NCI-H2196 treated with DMSO at 0.1 percent for 48 hours (cell line): Measurements from ENCODE around the gene HSPA14.
"Not testable (repeated sequence)": the region's sequence is repeated elsewhere in the genome, so short reads cannot be mapped to it uniquely, and the experiment has no call there.

ENCODE experiments used
- DNase-seq: peaks from one replicate; lab custom pipeline; 2025; ENCODE audit not compliant: unreplicated experiment; lab: John Stamatoyannopoulos, UW

Gene HSPA14

DNA sequence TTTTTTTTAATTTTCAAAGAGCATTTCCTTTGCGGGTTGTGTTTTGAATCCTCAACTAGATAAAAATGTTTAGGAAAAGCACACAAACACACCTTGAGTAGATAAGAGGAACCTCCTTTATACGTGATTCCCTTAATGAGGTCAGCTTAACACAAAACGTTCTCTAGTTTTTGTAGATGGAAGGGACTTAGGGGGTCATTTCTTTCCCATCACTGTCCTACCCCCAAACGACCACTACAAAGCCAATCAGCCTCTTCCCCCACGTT is 41.8 kb downstream of the HSPA14 start:
- no peak for DNase-seq

DNA sequence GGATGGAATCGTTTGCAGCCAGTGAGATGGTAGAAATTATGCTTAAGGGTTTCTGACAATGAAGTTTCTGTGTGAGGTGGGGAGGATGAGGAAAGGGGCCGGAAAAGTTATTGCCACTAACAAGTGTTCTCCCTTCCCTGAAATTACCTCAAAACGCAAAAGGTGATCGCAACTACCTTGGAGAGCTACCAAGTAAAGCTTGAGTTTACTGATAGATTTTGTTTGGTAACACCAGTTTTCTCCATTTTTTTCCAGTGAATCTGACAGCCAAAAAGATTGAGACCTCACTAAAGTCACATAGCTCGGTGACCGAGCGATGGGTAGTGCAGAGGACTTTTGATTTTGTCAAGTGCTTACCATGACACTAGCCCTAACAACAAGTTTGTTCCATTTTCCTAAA is 42.1 kb downstream of the HSPA14 start:
- DNase-seq, result no peak

DNA sequence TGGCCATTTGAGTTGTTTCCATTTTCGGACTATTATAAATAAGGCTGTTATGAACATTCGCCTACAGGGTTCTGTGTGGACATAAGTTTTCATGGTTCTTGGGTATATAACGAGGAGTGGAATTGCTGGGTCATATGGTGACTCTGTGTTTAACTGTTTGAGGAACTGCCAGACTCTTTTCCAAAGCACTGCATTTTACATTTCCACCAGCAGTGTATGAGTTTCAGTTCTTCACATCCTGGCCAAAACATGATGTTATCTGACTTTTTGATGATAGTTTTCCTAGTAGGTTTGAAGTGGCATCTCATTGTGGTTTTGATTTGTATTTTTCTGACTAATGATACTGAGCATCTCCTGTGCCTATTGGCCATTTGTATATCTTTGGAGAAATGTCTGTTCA is 46.0 kb downstream of the HSPA14 start:
- no peak for DNase-seq

DNA sequence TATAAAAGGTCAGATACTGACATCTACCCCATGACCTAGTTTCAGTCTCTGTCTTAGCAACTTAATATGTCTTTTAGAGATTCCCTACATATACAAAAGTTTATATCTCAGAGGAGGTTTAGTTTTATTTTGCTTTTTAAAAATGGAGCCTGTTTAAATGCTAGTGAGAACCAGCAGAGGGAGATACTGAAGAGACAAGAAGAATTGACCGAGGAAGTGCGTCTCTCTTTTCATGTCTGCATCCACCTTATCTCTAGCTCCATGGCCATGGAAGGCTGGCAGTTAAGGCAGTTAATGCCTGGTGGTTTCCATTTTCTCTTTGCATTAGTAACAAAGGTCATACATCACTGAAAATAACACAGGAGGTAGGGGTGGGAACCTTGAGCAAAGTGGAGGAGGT is 51.2 kb downstream of the HSPA14 start:
- DNase-seq, result no peak

GRCh38 chr10:14891151-14891550 is 53.0 kb downstream of the HSPA14 start:
- DNase-seq, result no peak

DNA sequence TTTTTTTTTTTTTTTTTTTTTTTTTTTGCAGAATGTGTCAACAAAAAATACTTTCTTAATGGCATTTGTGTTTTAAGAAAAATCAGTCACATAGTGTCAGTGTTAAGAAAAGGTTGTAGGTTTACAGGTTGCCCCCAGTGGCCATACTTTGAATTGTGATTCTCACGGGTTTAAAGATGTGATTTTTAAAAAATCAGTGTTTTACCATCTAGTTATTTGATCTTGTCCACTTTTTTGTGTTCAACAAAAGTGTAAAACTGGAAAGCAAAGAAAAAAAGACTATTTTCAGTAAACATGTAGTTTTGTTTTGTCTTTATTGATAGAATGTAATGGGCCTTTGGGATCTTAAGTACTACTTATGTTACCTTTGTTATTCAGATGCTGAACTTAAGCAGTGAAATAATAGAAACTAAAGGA is 66.2 kb downstream of the HSPA14 start:
- no peak for DNase-seq

- DNase-seq, result no peak
These were observed 66.8 kb downstream of the HSPA14 start for GRCh38 chr10:14904864-14905263.

GRCh38 chr10:14905890-14906289 is 67.8 kb downstream of the HSPA14 start:
- no peak for DNase-seq

DNA sequence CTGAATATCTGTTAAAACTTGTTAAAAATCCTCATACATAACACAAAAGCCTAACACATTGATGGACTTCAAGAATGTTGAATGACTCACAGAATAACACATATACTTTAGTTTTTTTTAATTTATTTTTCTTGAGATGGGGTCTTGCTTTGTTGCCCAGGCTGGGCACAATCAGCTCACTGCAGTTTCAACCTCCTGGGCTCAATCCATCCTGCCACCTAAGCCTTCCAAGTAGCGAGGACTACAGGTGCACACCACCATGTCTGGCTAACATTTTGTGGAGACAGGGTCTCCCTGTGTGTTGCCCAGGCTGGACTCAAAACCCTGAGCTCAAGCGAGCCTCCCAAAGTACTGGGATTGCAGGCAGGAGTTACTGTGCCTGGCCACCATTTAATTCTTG is 68.7 kb downstream of the HSPA14 start:
- no peak for DNase-seq

DNA sequence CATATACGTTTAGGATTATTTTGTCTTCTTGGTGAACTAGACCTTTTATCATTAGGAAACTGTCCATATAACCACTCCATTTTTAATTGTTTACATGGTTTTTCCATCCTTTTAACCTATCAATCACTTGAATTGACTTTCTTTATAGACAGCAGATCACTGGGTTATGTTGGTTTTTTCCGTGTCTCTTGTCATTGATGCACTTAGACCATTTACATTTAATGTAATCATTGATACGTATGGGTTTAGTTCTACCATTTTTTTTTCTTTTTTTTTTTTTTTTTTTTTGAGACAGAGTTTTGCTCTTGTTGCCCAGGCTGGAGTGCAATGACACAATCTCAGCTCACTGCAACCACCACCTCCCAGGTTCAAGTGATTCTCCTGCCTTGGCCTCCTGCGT is 69.5 kb downstream of the HSPA14 start:
- DNase-seq, result not testable (repeated sequence)

- no peak for DNase-seq
These were observed 71.0 kb downstream of the HSPA14 start for GRCh38 chr10:14909101-14909500.

DNA sequence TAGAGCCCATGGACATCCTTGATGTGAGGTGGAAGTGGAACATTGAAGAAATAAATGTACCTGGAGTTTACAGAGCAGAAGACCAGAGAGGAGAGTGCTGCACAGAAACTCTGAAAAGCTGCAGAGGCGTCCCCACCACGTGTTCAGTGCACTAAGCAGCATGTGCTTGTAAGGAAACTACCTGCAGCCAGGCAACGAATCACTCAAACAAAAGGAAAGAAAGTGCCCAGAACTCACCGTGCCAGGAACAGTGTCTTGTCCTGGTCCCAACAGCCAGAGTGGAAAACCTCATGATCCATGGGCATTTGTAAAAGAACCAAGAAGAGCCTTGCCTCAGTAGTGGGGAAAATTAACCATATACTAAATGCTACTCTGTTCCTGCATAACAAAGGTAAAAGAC is 72.8 kb downstream of the HSPA14 start:
- DNase-seq, result no peak

GRCh38 chr10:14911801-14912200 is 73.7 kb downstream of the HSPA14 start:
- no peak for DNase-seq

DNA sequence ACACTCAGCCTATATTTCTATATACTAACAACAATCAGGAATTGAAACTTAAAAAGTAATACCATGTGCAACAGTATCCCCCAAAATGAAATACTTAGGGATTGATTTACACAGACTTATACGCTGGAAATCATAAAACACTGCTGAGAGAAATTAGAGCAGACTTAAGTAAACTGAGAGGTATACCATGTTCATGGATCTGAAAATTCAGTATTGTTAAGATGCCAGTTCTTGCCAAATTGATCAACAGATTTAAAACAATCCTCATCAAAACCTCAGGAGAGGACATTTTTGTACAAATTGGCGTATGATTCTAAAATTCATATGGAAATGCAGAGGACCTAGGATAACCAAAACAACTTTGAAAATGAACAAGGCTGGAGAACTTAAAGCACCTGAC is 78.5 kb downstream of the HSPA14 start:
- DNase-seq, result no peak

GRCh38 chr10:14917827-14918226 is 79.7 kb downstream of the HSPA14 start:
- DNase-seq, result no peak

- no peak for DNase-seq
These were observed 80.9 kb downstream of the HSPA14 start for GRCh38 chr10:14918964-14919363.
